GM18505 (cell line): Measurements from ENCODE around the gene UBA1.

Experiments
- ATAC-seq: cut with Tn5 transposase; IDR thresholded peaks from one replicate; pipeline ENCODE4 v1.9.1; 2021; ENCODE audit not compliant: unreplicated experiment
- POLR2A ChIP-seq: IDR thresholded peaks from 4 replicates; pipeline ENCODE4 v1.6.1; 2011; ENCODE audit warnings: borderline replicate concordance; ENCODE audit not compliant: insufficient read depth, insufficient read length; ENCODE audit errors: extremely low read depth

Gene UBA1

GRCh38 chrX:47174846-47175587, 18.6 kb upstream of the UBA1 start:
- no peak for ATAC-seq
- TF ChIP-seq POLR2A: no peak

GRCh38 chrX:47175588-47175980, 18.0 kb upstream of the UBA1 start:
- no peak for TF ChIP-seq POLR2A
- no peak for ATAC-seq

GRCh38 chrX:47176101-47176740, 17.4 kb upstream of the UBA1 start:
- TF ChIP-seq POLR2A: no peak
- no peak for ATAC-seq

- TF ChIP-seq POLR2A: no peak
- ATAC-seq: no peak
Measured at GRCh38 chrX:47177079-47177478, 16.6 kb upstream of the UBA1 start.

- no peak for ATAC-seq
Measured at GRCh38 chrX:47178337-47178736, 15.3 kb upstream of the UBA1 start.

GRCh38 chrX:47179221-47179927, 14.3 kb upstream of the UBA1 start:
- no peak for ATAC-seq
- no peak for TF ChIP-seq POLR2A

More at GRCh38 chrX:47178337-47178736, 15.3 kb upstream of the UBA1 start:
- no peak for TF ChIP-seq POLR2A

GRCh38 chrX:47179928-47180255, 13.7 kb upstream of the UBA1 start:
- TF ChIP-seq POLR2A: no peak
- ATAC-seq: no peak

- ATAC-seq: no peak
Measured at GRCh38 chrX:47180346-47180745, 13.3 kb upstream of the UBA1 start.

GRCh38 chrX:47181301-47181700, 12.3 kb upstream of the UBA1 start:
- no peak for TF ChIP-seq POLR2A
- ATAC-seq: no peak

More at GRCh38 chrX:47180346-47180745, 13.3 kb upstream of the UBA1 start:
- no peak for TF ChIP-seq POLR2A

- ATAC-seq: no peak
- no peak for TF ChIP-seq POLR2A
Measured at GRCh38 chrX:47182106-47182700, 11.4 kb upstream of the UBA1 start.

- TF ChIP-seq POLR2A: no peak
- no peak for ATAC-seq
Measured at GRCh38 chrX:47184486-47184885, 9.1 kb upstream of the UBA1 start.

- ATAC-seq: no peak
- TF ChIP-seq POLR2A: no peak
Measured at GRCh38 chrX:47185241-47185640, 8.4 kb upstream of the UBA1 start.

GRCh38 chrX:47186096-47186740, 7.4 kb upstream of the UBA1 start:
- ATAC-seq: no peak
- no peak for TF ChIP-seq POLR2A
